SK-N-SH treated with all-trans-retinoic acid at 6 μM for 48 hours (cell line): ENCODE results near the gene MMP15.

Experiments used
- BACH2 ChIP-seq: fragments of 250-450 bp; sonication (Bioruptor Pico); IDR thresholded peaks from 2 replicates; pipeline ENCODE4 v1.9.0; 2021; ENCODE audit warnings: mild to moderate bottlenecking, borderline replicate concordance
- ESRRG ChIP-seq: fragments of 250-450 bp; sonication (Bioruptor Pico); IDR thresholded peaks from 2 replicates; pipeline ENCODE4 v1.6.1; 2021; ENCODE audit warnings: mild to moderate bottlenecking
- GLIS3 ChIP-seq: fragments of 250-450 bp; sonication (Bioruptor Pico); IDR thresholded peaks from 2 replicates; pipeline ENCODE4 v1.5.0; 2020; ENCODE audit warnings: mild to moderate bottlenecking, moderate library complexity
- ISL1 ChIP-seq: fragments of 250-450 bp; sonication (Bioruptor Pico); IDR thresholded peaks from 2 replicates; pipeline ENCODE4 v2.1.2; 2022; ENCODE audit warnings: mild to moderate bottlenecking, moderate library complexity
- SNAI2 ChIP-seq: fragments of 250-450 bp; sonication (Bioruptor Pico); IDR thresholded peaks from 2 replicates; pipeline ENCODE4 v1.5.0; 2020; ENCODE audit warnings: mild to moderate bottlenecking, moderate library complexity
- TCF4 ChIP-seq: fragments of 250-450 bp; sonication (Bioruptor Pico); IDR thresholded peaks from 2 replicates; pipeline ENCODE4 v1.8.0; 2021; ENCODE audit warnings: mild to moderate bottlenecking, moderate library complexity, borderline replicate concordance
- ZC3H10 ChIP-seq: fragments of 250-450 bp; sonication (Bioruptor Pico); IDR thresholded peaks from 2 replicates; pipeline ENCODE4 v1.5.1; 2021; ENCODE audit warnings: mild to moderate bottlenecking, moderate library complexity
- ZFP30 ChIP-seq: fragments of 450-650 bp; formaldehyde crosslinking; IDR thresholded peaks from 2 replicates; pipeline ENCODE4 v1.5.0; 2022; ENCODE audit warnings: mild to moderate bottlenecking, moderate library complexity
- ZNF565 ChIP-seq: fragments of 450-650 bp; formaldehyde crosslinking; conservative IDR thresholded peaks from 2 replicates; pipeline ENCODE4 v1.5.0; 2020; ENCODE audit warnings: low read depth, mild to moderate bottlenecking, moderate library complexity
- ZNF70 ChIP-seq: fragments of 450-650 bp; formaldehyde crosslinking; IDR thresholded peaks from 2 replicates; pipeline ENCODE4 v1.5.0; 2020; ENCODE audit warnings: mild to moderate bottlenecking, moderate library complexity
- ZNF8 ChIP-seq: fragments of 450-650 bp; formaldehyde crosslinking; IDR thresholded peaks from 2 replicates; pipeline ENCODE4 v1.5.0; 2020; ENCODE audit warnings: mild to moderate bottlenecking, moderate library complexity
- TF ChIP-seq, protein P1 (sequence below): fragments of 250-450 bp; sonication (Bioruptor Pico); IDR thresholded peaks from 2 replicates; pipeline ENCODE4 v1.8.0; 2020; ENCODE audit warnings: mild to moderate bottlenecking, moderate library complexity, borderline replicate concordance
- TF ChIP-seq, protein P2 (sequence below): fragments of 250-450 bp; sonication (Bioruptor Pico); IDR thresholded peaks from 2 replicates; pipeline ENCODE4 v1.5.1; 2020; ENCODE audit warnings: low read depth, mild to moderate bottlenecking, moderate library complexity
- TF ChIP-seq, protein P3 (sequence below): fragments of 250-450 bp; sonication (Bioruptor Pico); IDR thresholded peaks from 2 replicates; pipeline ENCODE4 v1.5.1; 2021; ENCODE audit warnings: mild to moderate bottlenecking, moderate library complexity

DNA sequence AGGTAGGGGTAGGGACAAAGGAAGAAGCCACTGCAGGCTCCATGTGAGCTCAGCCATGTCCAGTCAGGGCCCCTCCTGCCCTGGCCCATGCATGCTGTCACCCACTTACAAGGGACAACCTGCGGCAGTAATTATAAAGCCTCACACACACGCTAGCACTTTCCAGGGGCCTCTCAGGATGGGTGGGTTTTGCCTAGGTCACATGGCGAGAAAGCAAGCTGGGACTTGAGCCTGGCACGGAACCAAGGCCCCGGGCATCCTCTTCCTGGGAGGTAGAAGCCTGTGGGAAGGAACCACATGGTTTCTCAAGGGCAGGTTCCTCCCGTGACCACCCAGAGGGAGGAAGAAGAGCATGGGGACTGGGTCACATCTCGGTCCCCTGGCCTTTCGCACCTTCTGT lies 32.1 kb upstream of the MMP15 start:
- TF ChIP-seq, protein P1, sequence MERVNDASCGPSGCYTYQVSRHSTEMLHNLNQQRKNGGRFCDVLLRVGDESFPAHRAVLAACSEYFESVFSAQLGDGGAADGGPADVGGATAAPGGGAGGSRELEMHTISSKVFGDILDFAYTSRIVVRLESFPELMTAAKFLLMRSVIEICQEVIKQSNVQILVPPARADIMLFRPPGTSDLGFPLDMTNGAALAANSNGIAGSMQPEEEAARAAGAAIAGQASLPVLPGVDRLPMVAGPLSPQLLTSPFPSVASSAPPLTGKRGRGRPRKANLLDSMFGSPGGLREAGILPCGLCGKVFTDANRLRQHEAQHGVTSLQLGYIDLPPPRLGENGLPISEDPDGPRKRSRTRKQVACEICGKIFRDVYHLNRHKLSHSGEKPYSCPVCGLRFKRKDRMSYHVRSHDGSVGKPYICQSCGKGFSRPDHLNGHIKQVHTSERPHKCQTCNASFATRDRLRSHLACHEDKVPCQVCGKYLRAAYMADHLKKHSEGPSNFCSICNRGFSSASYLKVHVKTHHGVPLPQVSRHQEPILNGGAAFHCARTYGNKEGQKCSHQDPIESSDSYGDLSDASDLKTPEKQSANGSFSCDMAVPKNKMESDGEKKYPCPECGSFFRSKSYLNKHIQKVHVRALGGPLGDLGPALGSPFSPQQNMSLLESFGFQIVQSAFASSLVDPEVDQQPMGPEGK: no peak
- TF ChIP-seq ZNF70 (CRISPR knock-in tag) (no peak), ZFP30 (CRISPR knock-in tag) (no peak), ESRRG (CRISPR knock-in tag) (no peak), TCF4 (CRISPR knock-in tag) (no peak), BACH2 (CRISPR knock-in tag) (no peak), ZC3H10 (CRISPR knock-in tag) (no peak), ISL1 (CRISPR knock-in tag) (no peak), SNAI2 (CRISPR knock-in tag) (no peak), GLIS3 (no peak), ZNF8 (no peak), ZNF565 (CRISPR knock-in tag) (no peak)
- TF ChIP-seq, protein P2, sequence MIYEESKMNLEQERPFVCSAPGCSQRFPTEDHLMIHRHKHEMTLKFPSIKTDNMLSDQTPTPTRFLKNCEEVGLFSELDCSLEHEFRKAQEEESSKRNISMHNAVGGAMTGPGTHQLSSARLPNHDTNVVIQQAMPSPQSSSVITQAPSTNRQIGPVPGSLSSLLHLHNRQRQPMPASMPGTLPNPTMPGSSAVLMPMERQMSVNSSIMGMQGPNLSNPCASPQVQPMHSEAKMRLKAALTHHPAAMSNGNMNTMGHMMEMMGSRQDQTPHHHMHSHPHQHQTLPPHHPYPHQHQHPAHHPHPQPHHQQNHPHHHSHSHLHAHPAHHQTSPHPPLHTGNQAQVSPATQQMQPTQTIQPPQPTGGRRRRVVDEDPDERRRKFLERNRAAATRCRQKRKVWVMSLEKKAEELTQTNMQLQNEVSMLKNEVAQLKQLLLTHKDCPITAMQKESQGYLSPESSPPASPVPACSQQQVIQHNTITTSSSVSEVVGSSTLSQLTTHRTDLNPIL (CRISPR knock-in tag): no peak
- TF ChIP-seq, protein P3, sequence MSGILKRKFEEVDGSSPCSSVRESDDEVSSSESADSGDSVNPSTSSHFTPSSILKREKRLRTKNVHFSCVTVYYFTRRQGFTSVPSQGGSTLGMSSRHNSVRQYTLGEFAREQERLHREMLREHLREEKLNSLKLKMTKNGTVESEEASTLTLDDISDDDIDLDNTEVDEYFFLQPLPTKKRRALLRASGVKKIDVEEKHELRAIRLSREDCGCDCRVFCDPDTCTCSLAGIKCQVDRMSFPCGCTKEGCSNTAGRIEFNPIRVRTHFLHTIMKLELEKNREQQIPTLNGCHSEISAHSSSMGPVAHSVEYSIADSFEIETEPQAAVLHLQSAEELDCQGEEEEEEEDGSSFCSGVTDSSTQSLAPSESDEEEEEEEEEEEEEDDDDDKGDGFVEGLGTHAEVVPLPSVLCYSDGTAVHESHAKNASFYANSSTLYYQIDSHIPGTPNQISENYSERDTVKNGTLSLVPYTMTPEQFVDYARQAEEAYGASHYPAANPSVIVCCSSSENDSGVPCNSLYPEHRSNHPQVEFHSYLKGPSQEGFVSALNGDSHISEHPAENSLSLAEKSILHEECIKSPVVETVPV (CRISPR knock-in tag): no peak
